Nucleus accumbens (tissue), 56 donors: Measurements from ENCODE around the gene NOX3.
"Not testable (repeated sequence)": the region's sequence is repeated elsewhere in the genome, so short reads cannot be mapped to it uniquely, and the experiment has no call there.

Experiments
- DNase-seq, 56 donors: peaks; one replicate each; lab custom pipeline; 2025; lab: John Stamatoyannopoulos, UW

NOX3 gene

DNA sequence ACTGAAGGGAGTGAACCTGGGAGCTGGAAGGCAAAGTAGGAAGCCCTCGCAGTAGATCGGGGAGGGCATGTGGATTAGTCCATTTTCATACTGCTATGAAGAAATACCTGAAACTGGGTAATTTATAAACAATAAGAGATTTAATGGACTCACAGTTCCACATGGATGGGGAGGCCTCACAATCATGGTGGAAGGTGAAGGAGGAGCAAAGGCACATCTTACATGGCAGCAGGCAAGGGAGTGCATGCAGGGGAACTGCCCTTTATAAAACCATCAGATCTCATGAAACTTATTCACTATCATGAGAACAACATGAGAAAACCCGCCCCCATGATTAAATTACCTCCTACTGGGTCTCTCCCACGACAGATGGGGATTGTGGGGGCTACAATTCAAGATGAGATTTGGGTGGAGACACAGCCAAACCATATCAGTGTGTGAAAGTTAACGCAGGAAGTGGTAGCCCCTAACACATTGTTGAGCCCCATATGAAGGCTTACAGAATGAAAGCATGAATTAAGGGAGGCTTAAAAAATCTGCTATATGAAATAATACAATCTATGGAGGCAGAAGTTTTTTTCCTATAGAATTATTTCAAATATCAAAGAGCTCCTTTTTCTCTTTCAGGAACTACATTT is 15.5 kb upstream of the NOX3 start:
- DNase-seq, result not testable (repeated sequence)

DNA sequence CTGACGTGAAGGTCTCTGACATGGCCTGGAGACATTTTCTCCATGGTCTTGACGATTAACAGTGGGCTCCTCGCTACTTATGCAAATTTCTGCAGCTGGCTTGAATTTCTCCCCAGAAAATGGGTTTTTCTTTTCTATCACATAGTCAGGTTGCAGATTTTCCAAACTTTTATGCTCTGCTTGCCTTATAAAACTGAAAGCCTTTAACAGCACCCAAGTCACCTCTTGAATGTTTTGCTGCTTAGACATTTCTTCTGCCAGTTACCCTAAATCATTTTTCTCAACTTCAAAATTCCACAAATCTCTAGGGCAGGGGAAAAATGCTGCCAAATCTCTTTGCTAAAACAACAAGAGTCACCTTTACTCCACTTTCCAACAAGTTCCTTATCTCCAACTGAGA is 12.9 kb upstream of the NOX3 start:
- not testable (repeated sequence) for DNase-seq

DNA sequence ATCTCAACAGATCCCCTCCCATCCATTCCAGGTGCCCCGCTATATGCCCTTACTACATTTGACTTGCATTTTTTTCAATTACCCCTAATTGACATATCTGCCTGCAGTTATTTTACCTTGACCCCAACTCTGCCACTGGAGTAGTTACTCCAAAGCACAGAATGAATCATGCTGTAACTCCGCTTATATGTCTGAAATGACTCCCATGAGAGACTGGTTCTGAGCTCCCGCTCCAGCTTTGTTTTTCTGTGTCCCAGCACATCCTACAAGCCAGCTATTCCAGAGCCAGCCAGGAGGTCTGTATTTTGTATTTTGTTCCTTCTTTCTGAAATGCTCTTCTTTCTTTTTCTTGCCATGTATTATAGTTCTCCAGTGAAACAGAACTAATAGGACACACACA is 10.9 kb upstream of the NOX3 start:
- no peak for DNase-seq

DNA sequence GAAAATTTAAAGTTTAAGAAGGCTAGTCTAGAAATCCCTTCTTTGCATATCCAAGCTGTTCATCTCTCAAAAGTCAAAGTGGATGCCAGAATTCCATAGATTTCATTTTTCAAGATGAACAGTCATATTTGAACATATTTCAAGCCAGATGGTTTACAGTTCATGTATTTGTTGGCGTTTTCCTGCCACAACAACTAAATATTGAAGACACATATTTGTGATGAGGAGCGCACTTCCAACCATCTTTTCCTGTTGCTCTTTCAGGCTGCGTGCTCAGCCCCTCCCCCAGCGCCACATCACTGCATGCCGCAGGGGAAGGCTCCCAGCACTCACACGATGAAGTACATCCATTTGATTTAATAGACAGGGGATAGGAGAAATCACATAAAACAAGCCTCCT is 5.9 kb upstream of the NOX3 start:
- DNase-seq, result no peak

DNA sequence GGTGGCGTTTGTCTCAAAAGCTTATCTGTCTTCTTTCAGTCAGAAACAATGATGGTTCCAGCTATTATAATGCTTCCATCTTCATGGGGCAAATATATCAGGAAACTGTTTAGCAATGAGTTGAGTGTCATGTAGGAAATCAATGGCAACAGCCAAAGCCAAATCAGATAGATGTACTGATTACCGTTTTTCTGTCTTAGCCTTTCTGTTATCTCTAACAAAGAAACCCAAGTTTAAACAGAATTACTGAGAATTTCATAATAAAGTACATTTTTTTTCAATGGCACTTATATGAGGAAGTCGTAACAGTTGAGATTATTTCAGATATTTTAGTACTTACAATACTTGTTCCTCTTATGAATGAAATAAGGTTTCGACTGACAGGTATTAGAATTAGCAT is 1.2 kb downstream of the NOX3 start:
- DNase-seq, result no peak

- DNase-seq, result no peak
Measured at GRCh38 chr6:155454008-155454407, 1.6 kb downstream of the NOX3 start.

DNA sequence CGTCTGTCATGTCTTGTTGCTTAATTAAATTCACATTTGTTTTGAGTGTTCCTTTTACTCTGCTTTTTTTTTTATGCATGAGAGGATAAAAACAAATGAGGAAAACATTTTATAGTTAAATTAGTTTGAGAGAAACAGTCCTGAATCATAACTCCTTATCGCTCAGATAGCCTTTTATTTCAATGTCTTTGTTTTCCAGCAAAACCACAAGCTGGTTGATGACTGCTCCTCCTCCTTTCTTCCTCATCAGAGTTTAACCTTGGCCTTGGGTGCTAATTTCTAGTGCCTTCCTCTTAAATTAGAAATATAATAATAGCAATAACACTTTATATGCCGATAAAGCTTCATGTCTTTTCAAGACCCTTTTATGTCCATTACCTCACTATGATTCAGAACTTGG is 3.1 kb downstream of the NOX3 start:
- DNase-seq, result no peak

DNA sequence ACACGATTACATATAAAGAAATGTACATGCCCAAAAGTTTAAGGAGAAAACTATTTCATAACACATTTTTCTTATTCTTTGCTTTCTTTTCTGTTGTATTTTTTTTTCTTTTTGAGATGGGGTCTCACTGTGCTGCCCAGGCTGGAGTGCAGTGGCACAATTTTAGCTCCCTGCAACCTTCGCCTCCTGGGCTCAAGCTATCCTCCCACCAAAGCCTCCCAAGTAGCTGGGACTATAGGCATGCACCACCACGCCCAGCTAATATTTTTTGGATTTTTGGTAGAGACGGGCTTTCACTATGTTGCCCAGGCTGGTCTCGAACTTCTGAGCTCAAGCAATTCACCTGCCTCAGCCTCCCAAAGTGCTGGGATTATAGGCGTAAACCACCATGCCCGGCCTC is 4.1 kb downstream of the NOX3 start:
- not testable (repeated sequence) for DNase-seq

GRCh38 chr6:155450240-155450581 is 5.4 kb downstream of the NOX3 start:
- no peak for DNase-seq

GRCh38 chr6:155449450-155450239 is 6.0 kb downstream of the NOX3 start:
- no peak for DNase-seq

- no peak for DNase-seq
Measured at GRCh38 chr6:155448668-155449449, 6.8 kb downstream of the NOX3 start.

DNA sequence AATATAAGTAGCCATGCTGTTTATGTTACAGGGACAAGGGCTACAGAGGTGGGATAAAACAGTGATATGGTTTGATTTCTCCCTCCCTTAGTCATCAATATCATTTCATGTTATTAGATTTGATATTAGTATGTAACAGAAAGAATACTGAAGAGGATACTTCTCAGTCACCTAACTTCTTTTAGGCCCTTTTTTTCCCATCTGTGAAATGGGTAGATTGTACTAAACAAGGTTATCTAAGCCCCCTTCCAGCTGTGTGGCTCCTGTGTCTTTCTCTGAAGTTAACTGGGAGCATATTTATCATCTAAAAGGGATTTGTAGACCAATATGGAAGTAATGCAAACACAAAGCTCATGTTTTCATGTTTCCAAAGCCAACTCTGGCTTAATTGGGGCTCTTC is 7.7 kb downstream of the NOX3 start:
- no peak for DNase-seq

DNA sequence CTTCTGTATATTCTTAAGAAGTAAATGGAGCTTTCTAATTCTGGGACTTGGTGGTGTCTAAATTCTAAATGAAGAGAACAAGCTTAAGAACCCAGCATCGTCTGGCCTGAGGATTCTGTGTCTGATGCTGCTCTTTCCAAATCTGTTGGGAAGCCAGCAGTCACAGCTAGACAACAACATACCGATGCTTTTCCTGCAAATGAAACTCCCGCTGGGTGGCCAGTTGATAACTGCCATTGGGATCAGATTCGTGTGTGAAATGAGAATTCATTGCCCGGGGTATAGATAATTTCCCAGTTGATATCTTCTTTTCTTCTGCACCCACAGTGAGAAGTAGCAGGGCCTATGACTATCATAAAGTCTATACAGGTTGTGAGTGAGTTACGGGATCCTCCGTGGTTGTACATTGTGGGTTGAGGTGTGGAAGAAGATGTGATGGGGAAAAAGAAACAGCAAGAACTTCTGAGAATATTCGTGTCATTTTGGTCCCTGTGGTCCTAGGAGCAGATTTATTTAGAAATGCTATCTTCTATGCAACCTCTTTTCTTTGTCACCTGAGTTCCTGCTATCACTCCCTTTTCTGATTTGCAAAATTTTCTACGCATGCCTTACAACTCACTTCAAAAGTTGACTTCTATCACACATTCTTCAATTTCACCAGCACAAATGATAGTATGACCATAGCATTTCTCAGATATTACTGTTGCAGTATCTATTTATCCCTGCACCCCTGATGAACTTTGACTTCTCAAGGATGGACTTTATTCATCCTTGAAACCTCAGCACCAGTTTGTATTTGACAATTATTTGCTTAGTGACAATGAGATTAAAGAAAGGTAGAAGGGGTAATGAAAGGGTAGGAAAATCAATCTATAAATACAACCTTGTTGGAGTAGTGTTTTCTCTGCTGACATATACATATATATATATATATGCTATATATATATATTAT is 10.4 kb downstream of the NOX3 start:
- no peak for DNase-seq

- no peak for DNase-seq
Measured at GRCh38 chr6:155444120-155444917, 11.3 kb downstream of the NOX3 start.

DNA sequence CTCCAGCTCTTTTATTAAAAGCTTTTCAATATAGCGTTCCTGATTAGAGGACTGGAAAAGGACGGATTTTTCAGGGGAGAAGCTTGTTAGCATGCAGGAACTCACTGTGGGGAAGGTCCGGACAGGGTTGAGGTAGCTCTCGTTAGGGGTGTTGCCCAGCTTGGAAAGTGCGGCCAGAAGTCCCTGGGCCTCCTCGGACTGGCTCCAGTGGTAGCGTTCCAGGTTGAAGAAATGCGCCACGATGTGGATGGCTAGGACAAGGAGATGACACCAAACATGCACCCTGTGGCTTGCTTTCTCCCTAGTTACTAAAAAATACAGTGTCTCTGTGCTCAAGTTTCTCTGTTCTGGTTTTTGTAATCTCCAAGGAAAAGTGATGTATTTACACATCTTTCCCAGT is 12.5 kb downstream of the NOX3 start:
- DNase-seq, result no peak

DNA sequence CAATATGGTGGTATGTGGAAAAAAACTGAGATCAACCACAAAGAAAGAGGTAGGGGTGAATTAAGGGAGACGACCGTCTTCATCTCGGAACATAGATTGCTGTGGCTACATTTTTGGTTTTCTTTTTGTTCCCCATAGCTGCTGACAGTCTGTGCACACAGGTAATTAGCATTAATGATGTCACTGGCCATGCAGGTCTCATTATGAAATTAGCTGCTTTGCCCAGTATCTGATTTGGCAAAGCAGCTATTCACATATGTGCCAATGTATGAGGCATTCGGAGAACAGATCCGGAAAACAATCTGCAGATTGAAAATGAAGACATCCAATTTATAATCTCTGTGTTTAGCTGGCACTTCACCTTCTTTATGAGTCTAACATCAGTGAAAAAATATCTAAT is 13.1 kb downstream of the NOX3 start:
- no peak for DNase-seq

DNA sequence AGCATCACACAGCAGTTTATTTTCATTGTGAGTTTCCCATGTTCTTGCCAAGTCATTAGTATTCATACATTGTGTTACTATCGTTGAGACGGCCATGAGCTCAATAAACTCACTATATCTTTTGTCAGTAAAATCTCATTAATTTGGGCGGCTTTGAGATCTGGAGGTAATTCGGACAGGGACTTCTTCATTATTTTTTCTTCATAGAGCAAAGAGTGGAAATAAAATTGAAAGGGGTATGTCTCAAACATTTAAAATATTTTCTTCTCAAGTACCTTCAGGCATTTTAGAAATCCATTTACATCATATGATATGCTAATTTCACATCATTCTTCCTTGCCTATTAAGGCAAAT is 14.6 kb downstream of the NOX3 start:
- DNase-seq, result no peak

DNA sequence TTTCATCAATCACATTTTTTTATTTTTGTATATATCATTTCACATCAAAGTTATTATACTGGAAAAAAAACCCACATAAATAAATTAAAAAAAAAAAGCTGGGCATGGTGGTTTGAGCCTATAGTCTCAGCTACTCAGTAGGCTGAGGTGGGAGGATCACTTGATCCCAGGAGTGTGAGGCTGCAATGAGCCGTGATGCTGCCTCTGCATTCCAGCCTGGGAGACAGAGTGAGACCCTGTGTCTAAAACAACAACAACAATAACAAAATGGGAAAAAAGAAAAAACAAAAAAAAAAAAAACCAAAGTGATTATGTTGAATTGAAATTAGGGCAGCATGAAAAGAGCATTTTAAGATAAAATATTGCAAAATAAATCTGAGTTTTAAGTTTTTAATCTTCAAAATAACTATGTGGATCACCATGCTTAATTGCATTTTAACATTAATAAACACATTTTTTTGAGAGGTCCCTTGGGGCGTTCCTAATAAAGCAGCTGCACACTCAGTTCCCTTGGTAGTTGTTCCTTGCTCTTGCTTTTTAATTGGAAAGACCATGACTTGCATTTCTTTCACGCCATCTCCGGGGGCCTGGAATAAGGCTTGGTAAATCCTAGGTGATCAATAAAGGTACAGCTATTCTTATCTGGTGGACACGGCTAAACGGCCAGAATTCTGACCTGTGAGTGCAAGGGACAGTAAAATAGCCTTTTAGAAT is 15.1 kb downstream of the NOX3 start:
- no peak for DNase-seq

DNA sequence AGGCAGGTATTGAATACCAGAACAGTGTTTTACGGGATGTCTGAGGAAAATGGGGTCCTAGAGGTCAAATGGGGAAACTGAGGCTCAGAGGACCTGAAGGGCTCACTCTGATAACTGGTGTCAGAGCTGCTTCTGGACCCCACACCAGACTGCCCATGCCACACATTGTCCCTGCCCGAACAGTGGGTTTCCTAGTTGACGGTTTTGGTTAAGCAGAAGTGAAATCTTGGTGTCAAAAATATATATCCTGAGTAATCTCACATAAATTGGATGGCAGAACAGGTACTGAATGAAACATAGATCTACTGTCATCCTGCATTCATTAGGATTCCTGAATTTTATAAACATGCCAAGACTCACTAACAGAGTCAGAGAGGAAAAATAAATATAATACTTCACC is 16.3 kb downstream of the NOX3 start:
- DNase-seq, result no peak
